Trophoblast cell (in vitro differentiated cells and primary cell): Measurements from ENCODE around the gene SMTNL2.

Experiments
- DNase-seq, 2 donors: peaks; one replicate each; pipeline ENCODE4 v3.0.0-alpha.2; 2016
- H2AFZ ChIP-seq: 2 replicates; pipeline ENCODE4 v1.6.1; 2013; ENCODE audit warnings: low read length, moderate library complexity, mild to moderate bottlenecking; ENCODE audit not compliant: insufficient read depth, poor library complexity
- H2AK5ac ChIP-seq: 2 replicates; pipeline ENCODE4 v1.6.1; 2013; ENCODE audit warnings: mild to moderate bottlenecking, low read length
- H2BK120ac ChIP-seq: 2 replicates; pipeline ENCODE4 v1.6.1; 2013; ENCODE audit warnings: low read length, mild to moderate bottlenecking, moderate library complexity; ENCODE audit not compliant: insufficient read depth, poor library complexity
- H2BK12ac ChIP-seq: 2 replicates; pipeline ENCODE4 v1.6.1; 2013; ENCODE audit warnings: mild to moderate bottlenecking, low read length, moderate library complexity
- H2BK5ac ChIP-seq: 2 replicates; pipeline ENCODE4 v1.6.1; 2013; ENCODE audit warnings: low read length, low read depth, moderate library complexity, mild to moderate bottlenecking; ENCODE audit not compliant: poor library complexity
- H3K14ac ChIP-seq: 2 replicates; pipeline ENCODE4 v1.6.1; 2013; ENCODE audit warnings: mild to moderate bottlenecking, low read length
- H3K18ac ChIP-seq: 2 replicates; pipeline ENCODE4 v1.6.1; 2013; ENCODE audit warnings: mild to moderate bottlenecking, low read length
- H3K23ac ChIP-seq: 2 replicates; pipeline ENCODE4 v1.6.1; 2013; ENCODE audit warnings: low read length
- H3K27ac ChIP-seq: 2 replicates; pipeline ENCODE4 v1.5.1; 2013; ENCODE audit warnings: low read depth, mild to moderate bottlenecking, inconsistent platforms, low read length, moderate library complexity
- H3K27me3 ChIP-seq: 2 replicates; pipeline ENCODE4 v1.6.1; 2013; ENCODE audit warnings: inconsistent platforms, mild to moderate bottlenecking, low read length, moderate library complexity; ENCODE audit not compliant: insufficient read depth
- H3K36me3 ChIP-seq, 2 experiments: 1 replicate in 1 of 2; 2 replicates in 1 of 2; pipeline ENCODE4 v1.6.1; 2013; ENCODE audit warnings: low read length in 2 of 2, mild to moderate bottlenecking in 2 of 2, moderate library complexity in 1 of 2; ENCODE audit not compliant: insufficient read depth in 2 of 2, control insufficient read depth in 1 of 2
- H3K4ac ChIP-seq: 2 replicates; pipeline ENCODE4 v1.6.1; 2013; ENCODE audit warnings: low read depth, mild to moderate bottlenecking, low read length, moderate library complexity
- H3K4me1 ChIP-seq, 2 experiments: 1 replicate in 1 of 2; 2 replicates in 1 of 2; pipeline ENCODE4 v1.6.1; 2013; ENCODE audit warnings: low read length in 2 of 2, mild to moderate bottlenecking in 2 of 2, moderate library complexity in 1 of 2; ENCODE audit not compliant: insufficient read depth in 2 of 2, control insufficient read depth in 1 of 2
- H3K4me2 ChIP-seq: 2 replicates; pipeline ENCODE4 v1.6.1; 2013; ENCODE audit warnings: inconsistent platforms, mild to moderate bottlenecking, low read length, moderate library complexity
- H3K4me3 ChIP-seq: 2 replicates; pipeline ENCODE4 v1.5.1; 2013; ENCODE audit warnings: mild to moderate bottlenecking, low read depth, low read length, inconsistent platforms
- H3K79me1 ChIP-seq: one replicate; pipeline ENCODE4 v1.6.1; 2013; ENCODE audit warnings: low read length
- H3K79me2 ChIP-seq: 2 replicates; pipeline ENCODE4 v1.6.1; 2013; ENCODE audit warnings: low read length, mild to moderate bottlenecking; ENCODE audit not compliant: control insufficient read depth, insufficient read depth, poor library complexity
- H3K9ac ChIP-seq: 2 replicates; pipeline ENCODE4 v1.6.1; 2013; ENCODE audit warnings: mild to moderate bottlenecking, low read length
- H3K9me3 ChIP-seq: 2 replicates; pipeline ENCODE4 v1.6.1; 2013; ENCODE audit warnings: low read depth, mild to moderate bottlenecking, control low read depth, inconsistent platforms, low read length; ENCODE audit not compliant: insufficient read depth
- H4K12ac ChIP-seq: 2 replicates; pipeline ENCODE4 v1.6.1; 2013; ENCODE audit warnings: low read depth, mild to moderate bottlenecking, low read length, moderate library complexity
- H4K8ac ChIP-seq: 2 replicates; pipeline ENCODE4 v1.6.1; 2013; ENCODE audit warnings: low read depth, mild to moderate bottlenecking, low read length, moderate library complexity
- H4K91ac ChIP-seq: one replicate; pipeline ENCODE4 v1.6.1; 2013; ENCODE audit warnings: low read depth, mild to moderate bottlenecking, low read length, moderate library complexity
- WGBS: extraction: QIAGEN DNeasy Blood & Tissue Kit; methylation state at CpG from one replicate; pipeline ENCODE4 v1.1.7; 2013; ENCODE audit warnings: missing lambda C conversion rate; ENCODE audit not compliant: insufficient read length, insufficient coverage; ENCODE audit errors: extremely low coverage; 5-methylcytosine and 5-hydroxymethylcytosine counted together

The SMTNL2 gene

GRCh38 chr17:4607773-4608187 lies 23.5 kb downstream of the SMTNL2 start:
- no CpG with 5 or more reads among the region's 9 CpGs for WGBS
- H3K27me3 ChIP-seq: no peaks in the 10 kb centered on the region
- H4K8ac ChIP-seq: no peak overlapping the region
- H3K4me3 ChIP-seq: no peak overlapping the region
- no peak overlapping the region for H3K9ac ChIP-seq
- H2AK5ac ChIP-seq: no peak overlapping the region
- DNase-seq: peak in 1 of 2 donors; percentile 25
- H3K23ac ChIP-seq: no peak overlapping the region
- H3K4me1 ChIP-seq: peaks cover 16 to 23% of the 10 kb centered on the region in 2 experiments
- H3K14ac ChIP-seq: no peak overlapping the region
- peaks cover 3% of the 10 kb centered on the region for H3K79me1 ChIP-seq
- no peak overlapping the region for H3K18ac ChIP-seq
- H3K9me3 ChIP-seq: peaks cover 2% of the 10 kb centered on the region
- no peak overlapping the region for H4K12ac ChIP-seq
- H3K4ac ChIP-seq: no peak overlapping the region
- no peak overlapping the region for H3K27ac ChIP-seq
- no peak overlapping the region for H2AFZ ChIP-seq
- no peak overlapping the region for H3K4me2 ChIP-seq
- peaks cover 43% of the 10 kb centered on the region in 2 experiments for H3K36me3 ChIP-seq
- H3K79me2 ChIP-seq: peaks cover 2% of the 10 kb centered on the region
- no peak overlapping the region for H2BK12ac ChIP-seq
- H4K91ac ChIP-seq: no peak overlapping the region
- H2BK120ac ChIP-seq: no peak overlapping the region
- H2BK5ac ChIP-seq: no peak overlapping the region

GRCh38 chr17:4609761-4610160 lies 25.4 kb downstream of the SMTNL2 start:
- Histone ChIP-seq H3K79me2 (no peaks in the 10 kb centered on the region), H4K91ac (no peak overlapping the region), H3K4ac (peak overlapping the region; percentile 23), H3K36me3 (peaks cover 27 to 29% of the 10 kb centered on the region in 2 experiments), H3K18ac (no peak overlapping the region), H3K9ac (no peak overlapping the region), H2BK12ac (no peak overlapping the region), H3K4me2 (no peak overlapping the region), H2AFZ (no peak overlapping the region), H2BK5ac (peak overlapping the region; percentile 16), H3K79me1 (peaks cover 3% of the 10 kb centered on the region), H3K14ac (no peak overlapping the region), H3K27me3 (no peaks in the 10 kb centered on the region), H2AK5ac (no peak overlapping the region), H4K8ac (no peak overlapping the region), H3K9me3 (peaks cover 2% of the 10 kb centered on the region), H3K27ac (peak overlapping the region; percentile 33), H3K4me1 (peaks cover 10 to 18% of the 10 kb centered on the region in 2 experiments), H3K4me3 (no peak overlapping the region), H4K12ac (no peak overlapping the region), H3K23ac (no peak overlapping the region), H2BK120ac (no peak overlapping the region)
- DNase-seq: no peak
- no CpG with 5 or more reads among the region's 7 CpGs for WGBS

- peaks cover 2% of the 10 kb centered on the region for H3K9me3 ChIP-seq
- peak overlapping the region; percentile 7 for H2BK120ac ChIP-seq
- H2AK5ac ChIP-seq: no peak overlapping the region
- peaks cover 10 to 18% of the 10 kb centered on the region in 2 experiments for H3K4me1 ChIP-seq
- H3K27ac ChIP-seq: peak overlapping the region; percentile 32
- no peak overlapping the region for H3K4me3 ChIP-seq
- H2AFZ ChIP-seq: no peak overlapping the region
- peak; percentile 14 to 52 for DNase-seq
- no peak overlapping the region for H4K91ac ChIP-seq
- peak overlapping the region; percentile 16 for H2BK5ac ChIP-seq
- H3K18ac ChIP-seq: no peak overlapping the region
- H3K27me3 ChIP-seq: no peaks in the 10 kb centered on the region
- H4K12ac ChIP-seq: no peak overlapping the region
- no peak overlapping the region for H2BK12ac ChIP-seq
- H3K4me2 ChIP-seq: no peak overlapping the region
- H3K14ac ChIP-seq: peak overlapping the region; percentile 20
- H3K4ac ChIP-seq: no peak overlapping the region
- H3K23ac ChIP-seq: no peak overlapping the region
- peaks cover 25 to 27% of the 10 kb centered on the region in 2 experiments for H3K36me3 ChIP-seq
- no peak overlapping the region for H4K8ac ChIP-seq
- H3K9ac ChIP-seq: no peak overlapping the region
- no peaks in the 10 kb centered on the region for H3K79me2 ChIP-seq
- no CpG with 5 or more reads among the region's 5 CpGs for WGBS
- H3K79me1 ChIP-seq: peaks cover 3% of the 10 kb centered on the region
Observed at GRCh38 chr17:4610162-4610561, 25.8 kb downstream of the SMTNL2 start.

- no peak overlapping the region for H3K9ac ChIP-seq
- H4K91ac ChIP-seq: no peak overlapping the region
- H4K12ac ChIP-seq: no peak overlapping the region
- no peak overlapping the region for H3K18ac ChIP-seq
- peak overlapping the region; percentile 32 for H3K27ac ChIP-seq
- peak overlapping the region; percentile 7 for H2BK120ac ChIP-seq
- peaks cover 3% of the 10 kb centered on the region for H3K79me1 ChIP-seq
- peaks cover 8 to 16% of the 10 kb centered on the region in 2 experiments for H3K4me1 ChIP-seq
- no peak overlapping the region for H3K23ac ChIP-seq
- no peak overlapping the region for H3K4me2 ChIP-seq
- H2AK5ac ChIP-seq: no peak overlapping the region
- no peaks in the 10 kb centered on the region for H3K79me2 ChIP-seq
- DNase-seq: no peak
- H3K9me3 ChIP-seq: peaks cover 2% of the 10 kb centered on the region
- WGBS: no CpG with 5 or more reads among the region's 6 CpGs
- no peak overlapping the region for H3K4me3 ChIP-seq
- peaks cover 23% of the 10 kb centered on the region in 2 experiments for H3K36me3 ChIP-seq
- no peak overlapping the region for H2AFZ ChIP-seq
- H3K27me3 ChIP-seq: no peaks in the 10 kb centered on the region
- H2BK12ac ChIP-seq: no peak overlapping the region
- H4K8ac ChIP-seq: no peak overlapping the region
- no peak overlapping the region for H2BK5ac ChIP-seq
- H3K14ac ChIP-seq: peak overlapping the region; percentile 20
- no peak overlapping the region for H3K4ac ChIP-seq
Observed at GRCh38 chr17:4610656-4611055, 26.3 kb downstream of the SMTNL2 start.
